ENCODE results near the gene VPREB3. TPM values are rescaled to one million over a fixed set of nuclear protein-coding genes. Genes with fewer than 3 reads are reported as not detected.

Gene VPREB3
- total RNA-seq, 1 experiment from 2014 or later, result not detected

GRCh38 chr22:23750367-23750713 is 3.9 kb downstream of the VPREB3 start:
- no peaks in the 10 kb centered on the region for H3K27me3 ChIP-seq (replicated peaks; ENCODE audit: control insufficient read depth, insufficient read depth, low read length)
- no peaks in the 10 kb centered on the region for H3K36me3 ChIP-seq (ENCODE audit: control insufficient read depth, insufficient read depth, low read length)
- ChIA-PET POLR2A (interaction anchor here (0.6 to 1.1 kb wide), 8 partner anchors 8 to 1798 kb away, joined by 3 to 10 read pairs (median 4); partner anchors contain the start of genes C22orf15, CHCHD10, PPM1F and SLC2A11), CTCF (interaction anchor here (0.6 to 1.0 kb wide), 5 partner anchors 18 to 139 kb away, joined by 3 to 6 read pairs (median 5); partner anchors contain the start of gene CHCHD10)
- intact Hi-C loops (cut with micrococcal nuclease; ENCODE audit: unreplicated experiment), result no loop called here
- no peaks in the 10 kb centered on the region for H3K9me3 Mint-ChIP-seq (ENCODE audit: unreplicated experiment)
- BruUV-seq (replicated peaks), result TSS peak; percentile 79
- H3K4me1 ChIP-seq, result 0 out of 2 replicates have a peak, but pooled peaks cover 3% of the 10 kb centered on the region
- peaks cover 11% of the 10 kb centered on the region for H3K4me1 Mint-ChIP-seq (ENCODE audit: low read depth, unreplicated experiment)
- peak overlapping the region; percentile 89 for H3K4me3 Mint-ChIP-seq (ENCODE audit: unreplicated experiment)
- H3K27me3 Mint-ChIP-seq (ENCODE audit: insufficient read depth, unreplicated experiment), result no peaks in the 10 kb centered on the region
- no peak for TF ChIP-seq CTCF (IDR thresholded peaks at IDR 0.05; ENCODE audit: insufficient read depth in 1 of 2, low read depth in 1 of 2, low read length in 1 of 2, severe bottlenecking in 1 of 2, unreplicated experiment in 1 of 2)
- H3K36me3 Mint-ChIP-seq (ENCODE audit: insufficient read depth, unreplicated experiment), result no peaks in the 10 kb centered on the region
- DNase-seq, result no peak
- peak overlapping the region; percentile 82 for H3K4me3 ChIP-seq (ENCODE audit: low read depth, low read length)
- peak overlapping the region; percentile 77 for H3K27ac Mint-ChIP-seq (ENCODE audit: unreplicated experiment)
- no peaks in the 10 kb centered on the region for H3K9me3 ChIP-seq

- 0 out of 2 replicates have a peak, but pooled peaks cover 3% of the 10 kb centered on the region for H3K4me1 ChIP-seq
- H3K36me3 ChIP-seq (ENCODE audit: control insufficient read depth, insufficient read depth, low read length), result no peaks in the 10 kb centered on the region
- peak overlapping the region; percentile 89 for H3K4me3 Mint-ChIP-seq (ENCODE audit: unreplicated experiment)
- H3K4me3 ChIP-seq (ENCODE audit: low read depth, low read length), result peak overlapping the region; percentile 82
- POLR2A ChIA-PET, result interaction anchor here (0.6 kb wide), 1 partner anchor 56 kb away, joined by 5 read pairs; no protein-coding TSS in a partner anchor
- no peak for DNase-seq
- CTCF ChIA-PET, result interaction anchor here (0.7 kb wide), 2 partner anchors 14 to 33 kb away, joined by 4 read pairs; no protein-coding TSS in a partner anchor
- no peaks in the 10 kb centered on the region for H3K27me3 Mint-ChIP-seq (ENCODE audit: insufficient read depth, unreplicated experiment)
- H3K4me1 Mint-ChIP-seq (ENCODE audit: low read depth, unreplicated experiment), result peaks cover 11% of the 10 kb centered on the region
- H3K9me3 ChIP-seq, result no peaks in the 10 kb centered on the region
- H3K36me3 Mint-ChIP-seq (ENCODE audit: insufficient read depth, unreplicated experiment), result no peaks in the 10 kb centered on the region
- no peaks in the 10 kb centered on the region for H3K27me3 ChIP-seq (replicated peaks; ENCODE audit: control insufficient read depth, insufficient read depth, low read length)
- no peak for TF ChIP-seq CTCF (IDR thresholded peaks at IDR 0.05; ENCODE audit: insufficient read depth in 1 of 2, low read depth in 1 of 2, low read length in 1 of 2, severe bottlenecking in 1 of 2, unreplicated experiment in 1 of 2)
- intact Hi-C loops (cut with micrococcal nuclease; ENCODE audit: unreplicated experiment), result no loop called here
- H3K27ac Mint-ChIP-seq (ENCODE audit: unreplicated experiment), result peak overlapping the region; percentile 17
- BruUV-seq (replicated peaks), result no TSS peak
- no peaks in the 10 kb centered on the region for H3K9me3 Mint-ChIP-seq (ENCODE audit: unreplicated experiment)
Measured at GRCh38 chr22:23749841-23750301, 4.4 kb downstream of the VPREB3 start.

GRCh38 chr22:23745791-23746190 is 8.4 kb downstream of the VPREB3 start:
- intact Hi-C loops (cut with micrococcal nuclease; ENCODE audit: unreplicated experiment), result no loop called here
- no peak for DNase-seq
- no peak overlapping the region for H3K4me3 Mint-ChIP-seq (ENCODE audit: unreplicated experiment)
- POLR2A ChIA-PET, result no interaction called here
- no peaks in the 10 kb centered on the region for H3K9me3 Mint-ChIP-seq (ENCODE audit: unreplicated experiment)
- H3K4me1 Mint-ChIP-seq (ENCODE audit: low read depth, unreplicated experiment), result peaks cover 11% of the 10 kb centered on the region
- H3K36me3 Mint-ChIP-seq (ENCODE audit: insufficient read depth, unreplicated experiment), result peaks cover 6% of the 10 kb centered on the region
- Histone ChIP-seq H3K9me3 (no peaks in the 10 kb centered on the region), H3K36me3 (ENCODE audit: control insufficient read depth, insufficient read depth, low read length) (no peaks in the 10 kb centered on the region), H3K4me3 (ENCODE audit: low read depth, low read length) (no peak overlapping the region), H3K27me3 (replicated peaks; ENCODE audit: control insufficient read depth, insufficient read depth, low read length) (no peaks in the 10 kb centered on the region), H3K4me1 (no peaks in the 10 kb centered on the region)
- TF ChIP-seq CTCF (IDR thresholded peaks at IDR 0.05; ENCODE audit: insufficient read depth in 1 of 2, low read depth in 1 of 2, low read length in 1 of 2, severe bottlenecking in 1 of 2, unreplicated experiment in 1 of 2), result no peak
- CTCF ChIA-PET, result interaction anchor here (0.5 kb wide), 1 partner anchor 23 kb away, joined by 3 read pairs; no protein-coding TSS in a partner anchor
- BruUV-seq (replicated peaks), result no TSS peak
- peak overlapping the region; percentile 26 for H3K27ac Mint-ChIP-seq (ENCODE audit: unreplicated experiment)
- H3K27me3 Mint-ChIP-seq (ENCODE audit: insufficient read depth, unreplicated experiment), result no peaks in the 10 kb centered on the region
